Heart left ventricle (tissue), 16 donors: ENCODE measurements around the gene CALHM3. TPM values are rescaled to one million over a fixed set of nuclear protein-coding genes. Genes with fewer than 3 reads are reported as not detected.
"Not testable (repeated sequence)": the region's sequence is repeated elsewhere in the genome, so short reads cannot be mapped to it uniquely, and the experiment has no call there.

ENCODE experiments used
- ATAC-seq, 4 donors: fragments of 200-7000 bp; cut with Tn5 transposase; one replicate each; pipeline ENCODE4 v1.9.1; 2020 to 2022; ENCODE audit warnings: moderate library complexity in 4 of 4, mild to moderate bottlenecking in 3 of 4, moderate number of reproducible peaks in 1 of 4
- DNase-seq, 5 donors: peaks; one replicate each; pipeline ENCODE4 v3.0.0-alpha.2; 2020
- H3K27ac ChIP-seq, 12 donors: fragments of 200-600 bp; sonication (generic) in 4 of 12; one replicate each; pipeline versions ENCODE4 v1.5.0 to v1.8.0; 2016 to 2022; ENCODE audit warnings: mild to moderate bottlenecking in 2 of 12
- H3K27me3 ChIP-seq, 9 donors: fragments of 200-600 bp; sonication (generic) in 2 of 9; one replicate each; pipeline versions ENCODE4 v1.5.1 to v1.8.0; 2016 to 2022; ENCODE audit warnings: mild to moderate bottlenecking in 3 of 9
- H3K36me3 ChIP-seq, 9 donors: fragments of 200-600 bp; sonication (generic) in 2 of 9; one replicate each; pipeline versions ENCODE4 v1.5.0 to v1.8.0; 2018 to 2022; ENCODE audit warnings: mild to moderate bottlenecking in 2 of 9
- H3K4me1 ChIP-seq, 12 donors: fragments of 200-600 bp; sonication (generic) in 4 of 12; one replicate each; pipeline versions ENCODE4 v1.5.0 to v1.8.0; 2016 to 2022; ENCODE audit warnings: mild to moderate bottlenecking in 3 of 12
- H3K4me3 ChIP-seq, 12 donors: fragments of 200-600 bp; sonication (generic) in 4 of 12; one replicate each; pipeline versions ENCODE4 v1.5.0 to v1.8.0; 2017 to 2022; ENCODE audit warnings: mild to moderate bottlenecking in 9 of 12, moderate library complexity in 4 of 12
- H3K9me3 ChIP-seq, 12 donors: fragments of 200-600 bp; sonication (generic) in 4 of 12; one replicate each; pipeline versions ENCODE4 v1.5.0 to v1.8.0; 2016 to 2022; ENCODE audit warnings: mild to moderate bottlenecking in 1 of 12
- POLR2A ChIP-seq, 2 donors: fragments of 450-650 bp; IDR thresholded peaks; one replicate each; pipeline ENCODE4 v1.6.1; 2017; ENCODE audit warnings: antibody characterized with exemption in 2 of 2, mild to moderate bottlenecking in 2 of 2, moderate library complexity in 2 of 2
- WGBS, 4 donors: extraction: QIAGEN DNeasy Blood & Tissue Kit in 2 of 4; methylation state at CpG; one replicate each; pipeline versions ENCODE4 v1.1.5 to v1.1.7; 2013 to 2018; 5-methylcytosine and 5-hydroxymethylcytosine counted together
- intact Hi-C, 10 donors: fragments of 100-400 bp; cut with DNase I; formaldehyde crosslinking; loops; one replicate each; pipeline versions ENCODE4 v1.11.1 to v1.14.2; 2022
- polyA plus RNA-seq, 2 donors: library from polyadenylated mRNA; stranded (reverse); fragments of 200-250 nt; gene quantifications; one replicate each; pipeline ENCODE4 v1.2.3, GENCODE V29; 2013
- total RNA-seq, 9 donors: library from RNA; depleted of rRNA in 2 of 9; stranded (reverse); fragments of >200 nt in 2 of 9; fragmentation: NEBNext Ultra II Directional in 3 of 9; extraction: Animal tissue kit (Norgen Biotek cat#: 25700) in 3 of 9; gene quantifications; one replicate each; pipeline versions ENCODE4 v1.1.0 to v1.2.4, GENCODE V29; 2016 to 2023
- TF ChIP-seq, protein P1 (sequence below), 12 donors: fragments of 200-600 bp; sonication (generic) in 4 of 12; IDR thresholded peaks; one replicate each; pipeline versions ENCODE4 v1.5.0 to v1.8.0; 2018 to 2022; ENCODE audit warnings: antibody characterized with exemption in 12 of 12, mild to moderate bottlenecking in 5 of 12
- donor health status: ischemic (EF 13 %, LVEDD 7.1; RV severe dilation, severe dysfunction).
- donor health status: healthy with polysubstance abuse.
- donor health status: DM: no; HTN: yes; CAD: no.
- donor health status: DM: no; HTN: no; CAD: no.
- donor health status: ischemic (EF 25% LVEDD 6.9; RV normal size, moderate dysfunction).
- donor health status: ischemic (EF 25% LVEDD 5.7; RV mildly dilated, moderate dysfunction).
- donor health status: healthy.
- donor health status: DM: yes; HTN: yes; CAD: no.
- donor health status: ischemic (EF 35%, LVEDD 5.7; RV mildly dilated, moderate dysfunction).
- donor health status: nonischemic (EF 11% LVEDD 7.7; RV severe dilation, severe dysfunction).
- donor health status: DM: yes; HTN: yes; CAD: no.
- donor health status: PGD.
- donor health status: ischemic (EF 29% LVEDD 5.4; RV normal size, mild dysfunction).
- donor health status: nonischemic (EF 23%, LVEDD 6.1; RV moderate dilation, normal function).

CALHM3 gene
- total and polyA plus RNA-seq, 11 donors = not detected

DNA sequence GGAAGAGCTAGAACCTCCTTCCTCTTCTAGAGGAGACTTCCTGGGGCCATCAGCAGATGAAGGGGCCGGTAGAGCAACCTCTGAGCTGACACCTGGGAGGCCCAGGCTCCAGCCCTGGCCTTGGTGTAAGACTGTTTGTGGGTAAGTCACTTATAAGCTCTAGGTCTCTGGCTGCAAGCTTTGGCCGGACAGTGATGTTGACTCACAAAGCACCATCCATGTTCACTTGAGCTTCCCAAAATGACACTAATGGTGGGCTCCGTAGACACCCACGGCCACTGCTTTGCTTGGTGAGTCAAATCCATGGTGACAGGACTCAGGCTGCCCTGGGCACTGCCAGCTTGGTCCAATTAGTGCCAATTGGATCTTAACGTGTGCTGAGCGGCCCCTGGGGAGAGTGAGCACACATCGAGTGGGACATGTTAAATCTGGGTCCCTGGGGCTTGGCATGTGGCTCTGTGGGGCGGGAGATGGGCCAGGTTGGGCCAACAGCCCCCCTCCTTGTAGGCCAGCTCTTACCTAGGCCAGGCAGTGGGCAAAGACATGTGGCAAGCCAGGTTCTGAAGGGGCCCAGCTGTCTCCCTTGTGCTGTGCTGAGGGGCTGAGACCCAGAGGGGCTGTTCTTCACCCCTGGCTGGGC, 31.1 kb upstream of the CALHM3 start:
- Histone ChIP-seq H3K36me3 (no peaks in the 10 kb centered on the region), H3K9me3 (no peaks in the 10 kb centered on the region), H3K27me3 (no peaks in the 10 kb centered on the region), H3K4me3 (no peak overlapping the region), H3K4me1 (peaks cover 0 to 6% (median 0%) of the 10 kb centered on the region in 12 donors), H3K27ac (no peak overlapping the region)
- intact Hi-C loops = no loop called here
- no peak for TF ChIP-seq POLR2A (IDR thresholded peaks at IDR 0.05)
- TF ChIP-seq, protein P1, sequence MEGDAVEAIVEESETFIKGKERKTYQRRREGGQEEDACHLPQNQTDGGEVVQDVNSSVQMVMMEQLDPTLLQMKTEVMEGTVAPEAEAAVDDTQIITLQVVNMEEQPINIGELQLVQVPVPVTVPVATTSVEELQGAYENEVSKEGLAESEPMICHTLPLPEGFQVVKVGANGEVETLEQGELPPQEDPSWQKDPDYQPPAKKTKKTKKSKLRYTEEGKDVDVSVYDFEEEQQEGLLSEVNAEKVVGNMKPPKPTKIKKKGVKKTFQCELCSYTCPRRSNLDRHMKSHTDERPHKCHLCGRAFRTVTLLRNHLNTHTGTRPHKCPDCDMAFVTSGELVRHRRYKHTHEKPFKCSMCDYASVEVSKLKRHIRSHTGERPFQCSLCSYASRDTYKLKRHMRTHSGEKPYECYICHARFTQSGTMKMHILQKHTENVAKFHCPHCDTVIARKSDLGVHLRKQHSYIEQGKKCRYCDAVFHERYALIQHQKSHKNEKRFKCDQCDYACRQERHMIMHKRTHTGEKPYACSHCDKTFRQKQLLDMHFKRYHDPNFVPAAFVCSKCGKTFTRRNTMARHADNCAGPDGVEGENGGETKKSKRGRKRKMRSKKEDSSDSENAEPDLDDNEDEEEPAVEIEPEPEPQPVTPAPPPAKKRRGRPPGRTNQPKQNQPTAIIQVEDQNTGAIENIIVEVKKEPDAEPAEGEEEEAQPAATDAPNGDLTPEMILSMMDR (IDR thresholded peaks at IDR 0.05) = no peak
- whole genome bisulfite sequencing, 4 donors = 84 to 97% (median 93%) methylated on average over 4 to 8 of the region's 8 CpGs
- ATAC-seq (no peak), DNase-seq (no peak)

DNA sequence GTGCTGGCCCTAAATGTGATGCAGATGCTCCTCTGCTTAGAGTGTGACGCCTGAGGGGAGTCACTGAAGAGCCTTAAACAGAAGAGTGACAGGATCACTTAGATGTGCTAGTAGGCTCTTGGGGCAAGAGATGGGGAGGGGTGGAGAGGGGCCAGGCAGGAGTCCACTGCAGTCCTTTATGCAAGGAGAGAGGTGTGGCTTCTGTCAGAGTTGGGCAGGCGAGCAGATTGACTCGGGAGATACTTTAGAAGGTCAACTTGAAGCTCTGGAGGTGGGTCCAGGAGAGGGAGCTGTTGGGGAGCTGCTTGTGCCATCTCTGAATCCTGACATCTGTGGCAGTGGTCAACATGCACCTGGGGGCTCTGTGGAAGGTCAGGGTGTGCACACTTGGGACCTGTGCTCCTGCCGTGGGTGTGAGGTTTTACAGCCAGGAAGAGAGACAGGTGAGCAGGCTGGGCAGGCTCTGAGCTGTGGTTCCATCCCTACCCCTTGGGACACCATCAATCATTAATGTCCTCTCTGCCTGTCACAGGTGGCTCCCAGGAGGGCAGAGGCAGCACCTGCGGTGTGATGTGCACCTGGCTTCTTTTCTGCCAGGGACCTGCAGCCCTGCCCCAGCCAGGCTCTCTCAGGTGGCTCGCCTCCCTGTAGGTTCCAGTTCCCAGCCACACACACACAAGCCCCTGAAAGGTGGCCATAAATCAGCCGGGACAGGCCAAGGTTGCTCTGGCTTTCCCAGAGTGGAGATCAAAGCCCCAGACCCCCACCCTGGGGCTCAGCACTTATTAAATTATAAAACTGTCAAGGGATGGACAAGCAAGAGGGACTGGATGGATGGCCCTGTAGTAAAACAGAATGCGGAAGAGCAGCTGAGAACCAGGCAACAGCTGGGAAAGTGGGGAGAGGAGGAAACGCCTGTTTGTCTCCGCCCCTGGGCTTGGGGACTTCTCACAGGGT, 28.5 kb upstream of the CALHM3 start:
- Histone ChIP-seq H3K27ac (no peak overlapping the region), H3K4me1 (peaks cover 0 to 8% (median 6%) of the 10 kb centered on the region in 12 donors), H3K4me3 (no peak overlapping the region), H3K9me3 (no peaks in the 10 kb centered on the region), H3K36me3 (no peaks in the 10 kb centered on the region), H3K27me3 (no peaks in the 10 kb centered on the region)
- ATAC-seq (no peak), DNase-seq (no peak)
- intact Hi-C loops = no loop called here
- TF ChIP-seq, protein P1 (IDR thresholded peaks at IDR 0.05) = no peak
- TF ChIP-seq POLR2A (IDR thresholded peaks at IDR 0.05) = no peak
- 70 to 79% (median 75%) methylated on average over 9 to 10 of the region's 10 CpGs for WGBS, 4 donors

DNA sequence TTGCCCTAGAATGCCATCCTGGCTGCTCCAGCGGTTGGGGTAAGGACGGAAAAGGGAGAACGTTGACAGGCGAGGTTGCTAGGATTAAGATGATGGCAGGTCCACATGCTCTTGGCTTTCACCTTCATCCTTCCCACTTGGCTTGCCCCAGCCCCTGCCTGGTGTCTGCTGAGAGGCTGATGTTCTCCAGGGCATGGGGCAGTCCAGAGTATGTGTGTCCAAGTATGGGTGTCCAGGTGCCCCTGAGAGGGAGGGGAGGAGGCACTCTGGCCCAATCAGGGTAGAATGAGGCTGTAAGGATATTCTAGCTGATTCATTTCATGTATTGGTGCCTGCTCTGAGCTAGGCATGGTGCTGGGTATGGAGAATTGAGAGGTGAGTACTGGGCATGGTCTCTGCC, 27.0 kb upstream of the CALHM3 start:
- no peaks in the 10 kb centered on the region for H3K36me3 ChIP-seq
- TF ChIP-seq, protein P1 (IDR thresholded peaks at IDR 0.05) = no peak
- TF ChIP-seq POLR2A (IDR thresholded peaks at IDR 0.05) = no peak
- H3K27me3 ChIP-seq = peaks cover 0 to 3% (median 0%) of the 10 kb centered on the region in 9 donors
- H3K4me3 ChIP-seq = no peak overlapping the region
- DNase-seq (no peak), ATAC-seq (no peak)
- H3K4me1 ChIP-seq = peaks cover 0 to 8% (median 6%) of the 10 kb centered on the region in 12 donors
- intact Hi-C loops = no loop called here
- no peak overlapping the region for H3K27ac ChIP-seq
- WGBS, 4 donors = 95 to 98% (median 95%) methylated on average over 4 of the region's 4 CpGs
- no peaks in the 10 kb centered on the region for H3K9me3 ChIP-seq

DNA sequence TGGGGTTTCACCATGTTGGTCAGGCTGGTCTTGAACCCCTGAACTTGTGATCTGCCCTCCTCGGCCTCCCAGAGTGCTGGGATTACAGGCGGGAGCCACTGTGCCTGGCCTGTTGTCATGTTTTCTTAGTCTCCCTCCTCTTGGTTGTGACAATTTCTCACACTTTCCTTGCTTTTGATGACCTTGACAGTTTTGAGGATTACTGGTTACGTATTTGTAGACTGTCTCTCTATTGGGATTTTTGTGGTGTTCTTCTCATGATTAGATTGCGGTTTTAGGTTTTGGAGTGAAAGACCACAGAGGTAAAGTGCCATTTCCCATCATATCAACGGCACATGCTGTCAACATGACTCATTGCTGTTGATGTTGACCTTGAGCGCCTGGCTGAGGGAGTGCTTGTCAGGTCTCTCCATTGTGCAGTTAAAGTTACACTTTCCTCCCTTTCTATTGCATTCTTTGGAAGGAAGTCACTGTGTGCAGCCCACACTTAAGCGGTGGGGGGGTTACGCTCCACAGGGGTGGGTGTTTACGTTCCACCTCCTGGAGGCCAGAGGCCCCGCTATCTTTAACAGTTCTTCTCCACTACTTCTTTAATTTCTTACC, 25.2 kb upstream of the CALHM3 start:
- peaks cover 0 to 8% (median 6%) of the 10 kb centered on the region in 12 donors for H3K4me1 ChIP-seq
- H3K4me3 ChIP-seq = no peak overlapping the region
- no peak for TF ChIP-seq POLR2A (IDR thresholded peaks at IDR 0.05)
- TF ChIP-seq, protein P1 (IDR thresholded peaks at IDR 0.05) = no peak
- no peaks in the 10 kb centered on the region for H3K36me3 ChIP-seq
- peak overlapping the region in 2 of 12 donors; percentile 14 to 24 for H3K27ac ChIP-seq
- ATAC-seq = peak in 3 of 4 donors; percentile 44 to 82 (median 74)
- H3K9me3 ChIP-seq = no peaks in the 10 kb centered on the region
- peak in 2 of 5 donors; percentile 25 to 50 for DNase-seq
- WGBS, 4 donors = 47 to 59% (median 52%) methylated on average over 10 of the region's 10 CpGs
- intact Hi-C loops = no loop called here
- H3K27me3 ChIP-seq = peaks cover 0 to 10% (median 0%) of the 10 kb centered on the region in 9 donors

DNA sequence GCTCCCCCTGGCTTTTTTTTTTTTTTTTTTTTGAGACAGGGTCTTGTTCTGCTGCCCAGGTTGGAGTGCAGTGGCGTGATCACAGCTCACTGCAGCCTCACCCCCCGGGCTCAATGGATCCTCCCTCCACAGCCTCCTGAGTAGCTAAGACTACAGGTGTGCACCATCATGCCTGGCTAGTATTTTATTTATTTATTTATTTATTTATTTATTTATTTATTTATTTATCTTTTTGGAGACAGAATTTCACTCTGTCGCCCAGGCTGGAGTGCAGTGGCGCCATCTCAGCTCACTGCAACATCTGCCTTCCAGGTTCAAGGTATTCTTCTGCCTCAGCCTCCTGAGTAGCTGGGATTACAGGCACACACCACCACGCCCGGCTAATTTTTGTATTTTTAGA, 24.7 kb upstream of the CALHM3 start:
- 93 to 99% (median 94%) methylated on average over 6 of the region's 6 CpGs for WGBS, 4 donors
- H3K36me3 ChIP-seq, ATAC-seq, H3K4me3 ChIP-seq, H3K4me1 ChIP-seq, intact Hi-C loops, DNase-seq, H3K9me3 ChIP-seq: not testable (repeated sequence)
- Histone ChIP-seq H3K27me3 (peaks cover 0 to 10% (median 0%) of the 10 kb centered on the region in 9 donors), H3K27ac (peak overlapping the region in 1 of 12 donors; percentile 24)
